ENCODE data around the gene ZNF260.

Gene ZNF260

DNA sequence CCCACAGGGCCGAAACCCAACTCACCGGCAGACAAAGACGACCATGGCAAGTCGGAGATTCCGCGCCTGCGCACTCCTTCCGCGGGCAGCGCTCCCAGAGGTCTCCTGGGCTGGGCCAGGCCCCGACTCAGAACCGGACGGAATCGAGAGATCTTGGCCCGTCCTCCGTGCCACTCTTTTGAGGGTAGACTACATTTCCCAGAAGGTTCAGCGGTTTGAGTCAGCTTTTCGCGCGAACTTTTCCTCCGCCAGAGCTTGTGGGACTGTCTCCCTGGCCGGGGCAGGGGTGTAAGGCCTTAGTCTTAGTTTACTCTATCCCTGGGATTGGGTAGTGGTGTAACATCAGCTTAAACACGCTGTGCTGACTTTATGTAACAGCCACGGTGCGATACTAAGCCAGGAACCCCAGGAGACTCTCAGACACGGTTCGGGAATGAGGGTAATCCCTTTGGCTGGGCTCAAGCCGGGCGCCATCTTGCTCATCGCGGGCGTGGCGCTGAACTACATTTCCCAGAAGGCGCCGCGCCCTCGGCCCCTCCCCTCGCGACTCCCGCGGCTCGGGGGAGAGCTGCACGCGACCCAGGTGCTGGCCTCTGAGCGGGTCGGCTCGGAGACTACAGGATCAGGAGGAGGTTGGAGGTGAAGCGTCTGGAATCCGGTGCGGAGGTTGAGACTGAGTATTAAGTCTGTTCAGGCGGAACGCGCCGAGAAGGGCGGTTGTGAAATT is at the start of gene ZNF260:
ZNF260 (minus strand) TSS at position 78 of the 727 bp plus-strand sequence. CDS start 13,033 bp downstream, outside the sequence.
- TF ChIP-seq, protein P1, sequence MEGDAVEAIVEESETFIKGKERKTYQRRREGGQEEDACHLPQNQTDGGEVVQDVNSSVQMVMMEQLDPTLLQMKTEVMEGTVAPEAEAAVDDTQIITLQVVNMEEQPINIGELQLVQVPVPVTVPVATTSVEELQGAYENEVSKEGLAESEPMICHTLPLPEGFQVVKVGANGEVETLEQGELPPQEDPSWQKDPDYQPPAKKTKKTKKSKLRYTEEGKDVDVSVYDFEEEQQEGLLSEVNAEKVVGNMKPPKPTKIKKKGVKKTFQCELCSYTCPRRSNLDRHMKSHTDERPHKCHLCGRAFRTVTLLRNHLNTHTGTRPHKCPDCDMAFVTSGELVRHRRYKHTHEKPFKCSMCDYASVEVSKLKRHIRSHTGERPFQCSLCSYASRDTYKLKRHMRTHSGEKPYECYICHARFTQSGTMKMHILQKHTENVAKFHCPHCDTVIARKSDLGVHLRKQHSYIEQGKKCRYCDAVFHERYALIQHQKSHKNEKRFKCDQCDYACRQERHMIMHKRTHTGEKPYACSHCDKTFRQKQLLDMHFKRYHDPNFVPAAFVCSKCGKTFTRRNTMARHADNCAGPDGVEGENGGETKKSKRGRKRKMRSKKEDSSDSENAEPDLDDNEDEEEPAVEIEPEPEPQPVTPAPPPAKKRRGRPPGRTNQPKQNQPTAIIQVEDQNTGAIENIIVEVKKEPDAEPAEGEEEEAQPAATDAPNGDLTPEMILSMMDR (IDR thresholded peaks at IDR 0.05; ENCODE audit: insufficient read depth, missing control alignments), result no peak
- peak; percentile 38 for FAIRE-seq
- DNase-seq (ENCODE audit: insufficient read length, low spot score), result peak; percentile 60

DNA sequence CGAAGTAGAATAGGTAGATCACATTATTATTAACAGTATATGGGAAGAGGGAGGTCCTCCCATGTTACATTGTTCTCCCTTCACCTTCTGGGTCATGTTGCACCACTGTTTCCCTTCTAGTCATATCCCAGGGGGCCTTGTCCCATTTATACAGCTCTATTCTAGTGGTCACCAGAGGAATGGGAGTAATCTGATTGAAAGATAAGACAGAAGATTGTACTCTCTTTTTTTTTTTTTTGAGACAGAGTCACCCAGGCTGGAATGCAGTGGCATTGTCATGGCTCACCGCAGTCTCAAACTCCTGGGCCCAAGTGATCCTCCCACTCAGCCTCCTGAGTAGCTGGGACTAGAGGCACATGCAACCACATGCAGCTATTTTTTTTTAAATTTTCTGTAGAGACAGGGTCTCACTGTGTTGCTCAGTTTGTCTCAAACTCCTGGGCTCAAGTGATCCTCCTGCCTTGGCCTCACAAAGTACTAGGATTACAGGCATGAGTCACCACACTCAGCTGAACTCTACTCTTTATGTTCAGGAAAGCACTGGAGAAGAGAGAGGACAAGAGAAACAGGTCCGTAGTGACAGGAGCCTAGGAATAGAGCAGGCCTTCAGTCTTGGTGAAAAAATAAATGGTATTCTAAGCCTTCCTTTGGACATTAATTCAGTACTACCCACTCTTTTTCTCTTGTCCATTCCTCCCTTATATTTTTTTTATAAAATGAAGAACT is 49.4 kb upstream of the ZNF260 start:
- no peak for DNase-seq (ENCODE audit: insufficient read length, low spot score)
- FAIRE-seq, result no peak
- TF ChIP-seq, protein P1 (IDR thresholded peaks at IDR 0.05; ENCODE audit: insufficient read depth, missing control alignments), result no peak

DNA sequence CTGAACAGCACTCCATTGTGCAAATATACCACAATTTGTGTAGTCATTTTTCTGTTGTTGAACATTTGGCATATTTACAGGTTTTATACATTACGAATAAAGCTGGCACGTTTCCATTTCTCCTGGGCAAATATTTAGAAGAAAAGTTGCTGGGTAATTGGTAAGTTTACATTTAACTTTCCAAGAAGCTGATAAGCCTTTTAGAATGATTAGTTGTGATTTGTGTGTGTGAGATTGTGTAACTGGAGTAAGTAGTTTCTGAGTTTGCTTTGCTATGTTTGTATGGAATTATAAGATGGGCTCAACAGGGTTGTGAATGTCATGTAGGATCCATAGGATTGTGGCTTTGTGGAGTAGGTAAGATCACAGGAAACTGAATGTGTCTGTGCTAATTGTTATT is 46.7 kb upstream of the ZNF260 start:
- DNase-seq (ENCODE audit: insufficient read length, low spot score) (no peak), FAIRE-seq (no peak)
- TF ChIP-seq, protein P1 (IDR thresholded peaks at IDR 0.05; ENCODE audit: insufficient read depth, missing control alignments), result no peak

DNA sequence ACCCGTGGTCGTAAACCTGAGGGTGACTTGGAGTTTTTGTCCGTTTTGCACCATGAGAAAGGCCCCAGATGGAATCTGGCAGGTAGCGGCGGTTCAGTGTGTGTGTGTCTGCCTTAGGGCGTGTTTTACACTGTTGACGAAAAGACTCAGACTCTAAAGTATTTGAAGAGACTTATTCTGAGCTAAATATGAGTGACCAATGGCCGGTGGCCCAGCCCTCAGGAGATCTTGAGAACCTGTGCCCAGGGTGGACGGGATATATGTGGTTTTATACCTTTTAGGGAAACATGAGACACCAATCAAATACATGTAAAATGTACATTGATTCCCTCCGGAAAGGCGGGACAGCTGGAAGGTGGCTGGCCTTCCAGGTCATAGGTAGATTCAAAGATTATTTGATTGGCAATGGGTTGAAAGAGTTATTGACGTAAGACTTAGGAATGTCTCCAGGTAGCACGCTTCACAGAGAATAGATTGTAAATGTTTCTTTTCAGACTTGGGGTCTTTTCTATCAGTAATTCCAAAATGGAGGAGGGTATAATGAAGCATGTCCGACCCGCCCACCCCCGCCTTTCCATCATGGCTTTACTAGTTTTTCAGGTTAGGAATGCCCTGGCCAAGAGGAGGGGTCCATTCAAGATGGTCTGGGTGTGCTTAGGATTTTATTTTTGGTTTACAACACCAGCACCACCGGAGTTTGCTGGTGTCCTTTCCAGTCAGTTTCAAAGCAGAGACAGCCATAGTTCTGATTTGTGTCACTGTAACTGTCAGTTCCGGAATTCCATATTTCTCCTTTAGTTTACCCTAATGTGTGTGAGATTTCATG is 46.0 kb upstream of the ZNF260 start:
- TF ChIP-seq, protein P1 (IDR thresholded peaks at IDR 0.05; ENCODE audit: insufficient read depth, missing control alignments), result no peak
- FAIRE-seq, result no peak
- DNase-seq (ENCODE audit: insufficient read length, low spot score), result no peak

DNA sequence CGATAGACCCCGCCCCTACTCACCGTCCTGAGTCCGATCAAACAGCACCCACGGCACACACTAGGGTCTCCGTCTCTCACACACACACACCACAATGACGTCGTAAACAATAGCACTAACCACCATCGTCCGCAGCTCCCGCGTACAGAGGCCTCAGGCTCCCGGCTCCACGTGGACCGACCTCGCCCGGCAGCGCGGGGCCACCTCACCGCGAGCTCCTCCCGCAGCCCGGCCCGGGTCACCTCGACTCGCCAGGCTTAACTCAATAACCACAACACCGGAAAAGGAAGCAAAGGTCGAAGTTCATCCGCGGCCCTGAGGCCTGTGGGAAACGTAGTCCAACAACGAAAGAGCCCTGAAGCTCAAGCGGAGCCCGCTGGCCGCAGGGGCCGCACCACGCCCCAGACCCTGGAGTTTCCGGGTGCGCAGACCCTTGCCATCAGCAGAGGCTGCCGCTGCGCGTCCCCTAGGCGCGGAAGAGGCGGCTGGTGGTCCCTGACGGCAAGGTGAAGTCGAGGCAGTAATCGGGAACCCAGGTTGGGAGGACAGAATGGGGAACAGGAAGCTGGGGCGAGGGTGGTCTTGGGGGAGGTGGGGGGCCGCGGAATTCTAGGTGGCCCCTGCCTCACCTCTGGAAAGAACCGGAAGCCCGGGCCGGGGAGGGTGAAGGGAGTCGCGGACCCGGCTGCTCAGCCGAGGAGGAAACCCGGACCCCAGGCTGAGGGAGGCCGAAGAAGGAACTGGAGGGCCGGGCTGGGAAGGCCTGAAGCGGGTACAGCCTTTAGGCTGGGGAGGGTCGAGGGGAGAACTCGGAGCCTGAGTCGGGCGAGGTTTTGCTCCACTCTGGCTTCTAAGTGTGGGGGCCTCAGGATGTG is 45.2 kb upstream of the ZNF260 start, which contains the start of gene ZNF529:
ZNF529 (minus strand) TSS at position 273 of the 875 bp plus-strand sequence. CDS start 946 bp downstream, outside the sequence.
- DNase-seq (ENCODE audit: insufficient read length, low spot score) (peak; percentile 81), FAIRE-seq (no peak)
- TF ChIP-seq, protein P1 (IDR thresholded peaks at IDR 0.05; ENCODE audit: insufficient read depth, missing control alignments), result no peak

DNA sequence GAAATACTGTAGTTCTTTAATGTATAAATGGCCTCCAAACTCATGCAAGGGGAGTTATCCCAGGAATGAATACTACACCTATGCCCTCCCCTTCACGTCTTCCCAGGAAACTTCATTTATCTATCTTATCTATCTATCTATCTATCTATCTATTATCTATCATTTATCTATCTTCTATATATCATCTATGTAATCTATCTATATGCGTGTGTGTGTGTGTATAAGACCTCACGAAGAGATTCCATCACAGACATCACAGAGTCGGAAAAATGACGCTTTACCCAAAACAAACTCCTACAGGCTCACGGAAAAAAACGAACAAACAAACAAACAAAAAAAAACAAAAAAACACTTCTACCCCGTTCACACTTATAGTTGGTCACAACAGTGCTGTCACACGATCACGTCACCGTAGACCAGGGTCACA is 44.5 kb upstream of the ZNF260 start:
- no peak for DNase-seq (ENCODE audit: insufficient read length, low spot score)
- no peak for FAIRE-seq
- TF ChIP-seq, protein P1 (IDR thresholded peaks at IDR 0.05; ENCODE audit: insufficient read depth, missing control alignments), result no peak
